Lower lobe of right lung (tissue), 2 donors: ENCODE data around the gene B9D1. TPM values are rescaled to one million over a fixed set of nuclear protein-coding genes. Genes with fewer than 3 reads are reported as not detected.

Experiments
- ATAC-seq, 2 donors: fragments of 200-7000 bp; cut with Tn5 transposase; one replicate each; pipeline ENCODE4 v1.9.1; 2020 to 2022; ENCODE audit warnings: mild to moderate bottlenecking in 2 of 2, moderate library complexity in 2 of 2
- DNase-seq: peaks from one replicate; pipeline ENCODE4 v3.0.0-alpha.2; 2020
- H3K27ac ChIP-seq: fragments of 200-600 bp; one replicate; pipeline ENCODE4 v1.8.0; 2022
- H3K27me3 ChIP-seq: fragments of 200-600 bp; one replicate; pipeline ENCODE4 v1.8.0; 2022; ENCODE audit warnings: low read depth
- H3K36me3 ChIP-seq: fragments of 200-600 bp; one replicate; pipeline ENCODE4 v1.8.0; 2022; ENCODE audit warnings: mild to moderate bottlenecking
- H3K4me1 ChIP-seq: fragments of 200-600 bp; one replicate; pipeline ENCODE4 v1.8.0; 2022
- H3K4me3 ChIP-seq: fragments of 200-600 bp; one replicate; pipeline ENCODE4 v1.8.0; 2022; ENCODE audit warnings: mild to moderate bottlenecking
- H3K9me3 ChIP-seq: fragments of 200-600 bp; one replicate; pipeline ENCODE4 v1.8.0; 2022
- CTCF ChIP-seq: fragments of 200-600 bp; IDR thresholded peaks from one replicate; pipeline ENCODE4 v1.8.0; 2022; ENCODE audit warnings: antibody characterized with exemption, mild to moderate bottlenecking
- intact Hi-C: fragments of 100-400 bp; cut with DNase I; formaldehyde crosslinking; loops from one replicate; pipeline ENCODE4 v1.11.0; 2022
- total RNA-seq: library from RNA; stranded (reverse); fragmentation: NEBNext Ultra II Directional; extraction: Animal tissue kit (Norgen Biotek cat#: 25700); gene quantifications from one replicate; pipeline ENCODE4 v1.2.1, GENCODE V29; 2021
- donor health status: DM: no; HTN: yes; CAD: no; lungs with severe emphysema.

Gene B9D1
- total RNA-seq, 1 donor from 2014 or later: 11.3 TPM

GRCh38 chr17:19381361-19381740, 18.8 kb upstream of the B9D1 start:
- intact Hi-C loops: no loop called here
- H3K4me1 ChIP-seq: peaks cover 56% of the 10 kb centered on the region
- no peak for TF ChIP-seq CTCF
- no peak for DNase-seq
- peaks cover 57% of the 10 kb centered on the region for H3K36me3 ChIP-seq
- no peak for ATAC-seq
- no peak overlapping the region for H3K27ac ChIP-seq
- no peaks in the 10 kb centered on the region for H3K9me3 ChIP-seq
- no peak overlapping the region for H3K4me3 ChIP-seq
- H3K27me3 ChIP-seq: no peaks in the 10 kb centered on the region

DNA sequence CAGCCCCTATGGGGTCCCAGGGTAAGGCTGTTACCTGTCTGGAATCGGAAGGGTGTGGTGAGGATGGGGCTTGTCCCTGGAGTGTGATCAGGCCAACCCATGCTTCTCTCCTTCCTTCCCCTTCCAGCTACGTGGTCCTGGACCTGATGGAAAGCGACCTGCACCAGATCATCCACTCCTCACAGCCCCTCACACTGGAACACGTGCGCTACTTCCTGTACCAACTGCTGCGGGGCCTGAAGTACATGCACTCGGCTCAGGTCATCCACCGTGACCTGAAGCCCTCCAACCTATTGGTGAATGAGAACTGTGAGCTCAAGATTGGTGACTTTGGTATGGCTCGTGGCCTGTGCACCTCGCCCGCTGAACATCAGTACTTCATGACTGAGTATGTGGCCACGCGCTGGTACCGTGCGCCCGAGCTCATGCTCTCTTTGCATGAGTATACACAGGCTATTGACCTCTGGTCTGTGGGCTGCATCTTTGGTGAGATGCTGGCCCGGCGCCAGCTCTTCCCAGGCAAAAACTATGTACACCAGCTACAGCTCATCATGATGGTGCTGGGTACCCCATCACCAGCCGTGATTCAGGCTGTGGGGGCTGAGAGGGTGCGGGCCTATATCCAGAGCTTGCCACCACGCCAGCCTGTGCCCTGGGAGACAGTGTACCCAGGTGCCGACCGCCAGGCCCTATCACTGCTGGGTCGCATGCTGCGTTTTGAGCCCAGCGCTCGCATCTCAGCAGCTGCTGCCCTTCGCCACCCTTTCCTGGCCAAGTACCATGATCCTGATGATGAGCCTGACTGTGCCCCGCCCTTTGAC, 18.2 kb upstream of the B9D1 start:
- H3K36me3 ChIP-seq: peaks cover 57% of the 10 kb centered on the region
- peaks cover 54% of the 10 kb centered on the region for H3K4me1 ChIP-seq
- no peaks in the 10 kb centered on the region for H3K27me3 ChIP-seq
- DNase-seq (no peak), ATAC-seq (no peak)
- TF ChIP-seq CTCF: no peak
- no peak overlapping the region for H3K4me3 ChIP-seq
- intact Hi-C loops: no loop called here
- no peak overlapping the region for H3K27ac ChIP-seq
- H3K9me3 ChIP-seq: no peaks in the 10 kb centered on the region

- H3K9me3 ChIP-seq: no peaks in the 10 kb centered on the region
- peaks cover 45% of the 10 kb centered on the region for H3K36me3 ChIP-seq
- no peak for DNase-seq
- no peaks in the 10 kb centered on the region for H3K27me3 ChIP-seq
- peak overlapping the region; percentile 98 for H3K4me3 ChIP-seq
- H3K4me1 ChIP-seq: peaks cover 42% of the 10 kb centered on the region
- peak overlapping the region; percentile 99 for H3K27ac ChIP-seq
- no peak for TF ChIP-seq CTCF
- ATAC-seq: no peak
- intact Hi-C loops: no loop called here
Measured at GRCh38 chr17:19379361-19380065, 17.0 kb upstream of the B9D1 start.

DNA sequence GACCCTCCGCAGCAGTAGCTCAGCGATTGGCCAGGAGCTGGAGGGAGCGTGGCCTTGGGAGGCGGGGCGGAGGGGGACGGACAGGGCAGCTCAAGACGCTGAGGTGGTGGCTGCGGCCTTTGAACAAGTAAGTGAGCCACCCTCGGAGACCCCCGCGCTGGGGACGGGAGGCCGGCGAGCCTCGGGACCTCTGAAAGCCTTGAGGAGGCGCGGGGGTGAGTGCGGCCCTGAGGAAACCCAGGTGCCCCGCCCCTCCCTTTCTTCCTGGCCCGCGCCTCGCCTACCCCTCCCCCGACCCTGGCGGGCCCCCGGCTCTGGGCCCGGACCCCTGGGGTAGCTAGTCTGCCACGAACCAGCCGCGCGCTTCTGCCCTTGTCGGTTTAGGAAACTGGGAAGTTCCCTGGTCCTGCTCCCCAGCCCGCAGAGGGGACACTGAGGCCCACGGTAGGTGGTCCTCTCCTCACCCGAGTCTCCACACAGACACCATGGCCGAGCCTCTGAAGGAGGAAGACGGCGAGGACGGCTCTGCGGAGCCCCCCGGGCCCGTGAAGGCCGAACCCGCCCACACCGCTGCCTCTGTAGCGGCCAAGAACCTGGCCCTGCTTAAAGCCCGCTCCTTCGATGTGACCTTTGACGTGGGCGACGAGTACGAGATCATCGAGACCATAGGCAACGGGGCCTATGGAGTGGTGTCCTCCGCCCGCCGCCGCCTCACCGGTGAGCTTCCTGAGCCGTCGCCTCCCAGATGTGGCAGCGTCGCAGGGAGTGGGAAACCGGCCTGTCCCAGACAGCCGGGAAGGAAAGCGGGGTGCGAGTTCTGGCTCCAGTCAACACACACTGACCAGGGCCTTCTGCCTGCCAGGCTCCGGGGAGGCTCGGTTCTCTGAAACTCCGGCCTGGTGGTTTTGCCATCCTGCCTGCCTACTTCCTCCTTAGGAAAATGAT, 16.2 kb upstream of the B9D1 start, which contains the start of gene MAPK7:
TSS of gene MAPK7 (plus strand) at position 83 of the 945 bp plus-strand sequence. CDS start at position 486, 403 bp downstream.
- TF ChIP-seq CTCF: no peak
- DNase-seq (no peak), ATAC-seq (peak; percentile 3)
- Histone ChIP-seq H3K4me1 (peaks cover 34% of the 10 kb centered on the region), H3K27me3 (no peaks in the 10 kb centered on the region), H3K27ac (peak within 1 kb of the TSS; percentile 99), H3K4me3 (peak within 1 kb of the TSS; percentile 98), H3K36me3 (peaks cover 37% of the 10 kb centered on the region), H3K9me3 (no peaks in the 10 kb centered on the region)
- intact Hi-C loops: no loop called here
